Activated CD8-positive, alpha-beta memory T cell treated with anti-CD3 and anti-CD28 coated beads, Interleukin-2, amount 50 U/mL, for 4 hours (primary cell): ENCODE measurements around the gene VASN.
"Not testable (repeated sequence)": the region's sequence is repeated elsewhere in the genome, so short reads cannot be mapped to it uniquely, and the experiment has no call there.

Experiments used
- DNase-seq: peaks from one replicate; pipeline ENCODE4 v3.0.0-alpha.2; 2020

VASN gene

GRCh38 chr16:4371357-4372000 lies at the start of gene VASN:
Gene VASN (plus strand): TSS chr16:4371848. CDS start chr16:4380878, 9,030 bp downstream.
- DNase-seq, result peak; percentile 73

GRCh38 chr16:4322121-4323052 lies 49.3 kb upstream of the VASN start:
- DNase-seq, result no peak

GRCh38 chr16:4323071-4323844 lies 48.4 kb upstream of the VASN start:
- no peak for DNase-seq

DNA sequence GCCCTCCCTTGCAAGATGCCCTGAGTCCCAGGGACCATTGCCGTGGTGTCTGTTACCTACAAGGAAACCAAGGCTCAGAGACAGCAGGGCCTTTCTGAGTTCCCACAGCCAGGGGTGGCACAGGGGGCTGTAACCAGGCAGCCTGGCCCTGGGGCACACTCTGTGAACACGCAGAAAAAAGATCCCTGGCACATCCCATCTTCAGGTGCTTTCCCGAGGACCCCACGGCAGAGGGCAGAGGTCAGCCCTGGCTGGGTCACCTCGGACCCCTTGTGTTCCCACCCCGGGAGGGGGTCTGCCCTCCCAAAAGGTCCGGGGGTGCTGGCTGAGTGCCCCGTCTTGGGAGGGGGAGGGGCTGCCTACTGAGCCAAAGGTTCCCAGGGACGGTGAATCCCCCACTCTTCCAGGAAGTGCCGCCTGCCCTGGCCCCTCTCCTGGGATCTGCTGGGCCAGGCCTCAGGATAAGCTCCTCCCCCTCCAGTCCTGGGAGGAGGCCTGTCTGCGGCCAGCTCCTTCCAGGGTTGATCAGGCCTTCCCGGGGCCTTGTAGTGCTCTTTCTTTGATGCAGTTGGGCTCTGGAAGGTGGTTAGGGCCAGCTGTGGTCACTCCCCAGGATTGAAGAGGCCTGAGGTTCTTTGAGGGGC lies 47.7 kb upstream of the VASN start:
- DNase-seq, result no peak

GRCh38 chr16:4324492-4325252 lies 47.0 kb upstream of the VASN start:
- no peak for DNase-seq

- no peak for DNase-seq
Observed at GRCh38 chr16:4325253-4325758, 46.3 kb upstream of the VASN start.

DNA sequence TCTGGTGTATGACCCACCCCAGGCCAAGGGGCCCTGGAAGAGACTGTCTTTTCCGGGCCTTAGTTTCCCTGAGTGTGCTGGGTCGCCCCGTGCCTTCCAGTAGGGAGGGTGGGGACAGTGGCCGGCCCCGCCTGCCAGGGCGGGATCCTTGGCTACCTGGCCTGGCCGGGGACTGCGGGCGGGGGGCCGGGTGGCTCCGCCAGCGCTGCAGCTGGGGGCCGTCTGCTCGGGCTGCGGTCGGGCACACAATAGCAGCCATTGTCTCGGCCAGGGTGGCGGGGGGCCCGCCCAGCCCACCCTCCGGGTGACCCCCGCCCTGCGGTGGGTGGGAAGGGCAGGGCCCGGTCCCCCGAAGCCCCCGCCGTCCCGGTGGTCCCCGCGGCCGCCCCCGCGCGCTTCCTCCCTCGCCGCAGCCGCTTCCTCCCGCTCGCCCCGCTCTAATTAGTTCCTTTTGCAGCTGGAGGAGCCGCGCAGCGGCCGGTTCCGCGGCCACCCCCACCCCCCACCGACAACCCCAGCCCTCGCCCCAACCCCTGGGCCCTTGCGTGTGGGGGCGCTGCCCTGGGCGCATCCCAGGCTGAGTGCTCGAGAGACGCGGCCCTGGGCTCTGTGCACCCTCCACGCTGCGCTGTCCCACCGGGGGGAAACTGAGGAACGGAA lies 44.1 kb upstream of the VASN start:
- DNase-seq, result no peak

- peak; percentile 50 for DNase-seq
Observed at GRCh38 chr16:4328046-4328781, 43.4 kb upstream of the VASN start.

- no peak for DNase-seq
Observed at GRCh38 chr16:4328782-4329775, 42.6 kb upstream of the VASN start.

DNA sequence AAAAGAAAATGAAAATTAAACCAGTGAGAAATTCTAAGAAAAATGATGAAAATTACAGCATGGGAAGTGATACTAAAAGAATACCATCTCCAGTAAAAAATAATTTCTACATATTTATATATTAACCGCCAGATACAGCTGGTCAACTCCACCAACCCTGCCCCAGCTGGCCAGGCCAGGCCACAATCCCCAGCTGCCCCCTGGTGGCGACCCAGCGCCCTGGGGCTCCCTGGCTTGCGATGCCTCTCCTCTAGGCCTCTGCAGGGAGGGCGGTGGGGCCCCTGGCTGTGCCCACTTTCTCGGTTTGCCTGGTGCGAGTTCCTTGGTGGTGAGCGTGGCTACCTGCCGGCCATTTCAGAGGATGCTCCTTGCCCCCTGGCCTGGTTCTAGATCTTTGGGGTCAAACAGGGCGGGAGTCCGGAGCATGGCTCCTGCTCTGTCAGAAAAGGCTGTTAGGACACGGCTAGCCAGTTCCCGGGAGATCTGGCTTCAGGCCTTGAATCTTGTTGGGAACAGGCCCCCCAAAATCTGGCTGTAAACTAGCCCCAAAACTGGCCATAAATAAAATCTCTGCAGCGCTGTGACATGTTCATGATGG lies 41.3 kb upstream of the VASN start:
- DNase-seq, result peak; percentile 76

- no peak for DNase-seq
Observed at GRCh38 chr16:4332083-4332482, 39.6 kb upstream of the VASN start.

GRCh38 chr16:4332623-4333307 lies 38.9 kb upstream of the VASN start:
- DNase-seq, result no peak

DNA sequence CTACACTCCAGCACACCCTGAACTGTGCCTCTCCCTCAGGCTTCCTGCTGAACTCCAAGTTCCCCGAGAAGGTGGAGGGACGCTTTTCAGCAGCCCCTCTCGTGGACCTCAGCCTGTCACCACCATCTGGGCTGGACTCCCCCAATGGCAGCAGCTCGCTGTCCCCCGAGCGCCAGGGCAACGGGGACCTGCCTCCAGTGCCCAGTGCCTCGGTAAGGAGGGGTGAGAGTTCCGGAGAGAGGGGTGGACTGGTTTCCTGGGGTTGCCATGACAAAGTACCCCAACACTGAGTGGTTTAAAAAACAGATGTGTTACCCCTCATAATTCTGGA lies 38.4 kb upstream of the VASN start:
- no peak for DNase-seq

DNA sequence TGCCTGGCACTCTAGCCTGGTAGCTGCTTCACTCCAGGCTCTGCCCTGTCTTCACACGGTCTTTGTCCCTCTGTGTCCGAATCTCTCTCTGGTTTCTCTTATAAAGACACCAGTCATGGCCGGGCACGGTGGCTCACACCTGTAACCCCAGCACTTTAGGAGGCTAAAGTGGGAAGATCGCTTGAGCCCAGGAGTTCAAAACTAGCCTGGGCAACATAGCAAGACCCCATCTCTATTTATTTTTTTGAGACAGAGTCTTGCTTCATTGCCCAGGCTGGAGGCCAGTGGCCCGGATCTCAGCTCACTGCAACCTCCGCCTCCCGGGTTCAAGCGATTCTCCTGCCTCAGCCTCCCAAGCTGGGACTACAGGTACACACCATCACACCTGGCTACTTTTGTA lies 37.9 kb upstream of the VASN start:
- DNase-seq, result not testable (repeated sequence)

GRCh38 chr16:4334724-4335495 lies 36.7 kb upstream of the VASN start:
- no peak for DNase-seq

GRCh38 chr16:4336701-4337539 lies 34.7 kb upstream of the VASN start:
- DNase-seq, result no peak
